Measurements from ENCODE around the gene THBS3.
"Not testable (repeated sequence)": the region's sequence is repeated elsewhere in the genome, so short reads cannot be mapped to it uniquely, and the experiment has no call there.

Gene THBS3

DNA sequence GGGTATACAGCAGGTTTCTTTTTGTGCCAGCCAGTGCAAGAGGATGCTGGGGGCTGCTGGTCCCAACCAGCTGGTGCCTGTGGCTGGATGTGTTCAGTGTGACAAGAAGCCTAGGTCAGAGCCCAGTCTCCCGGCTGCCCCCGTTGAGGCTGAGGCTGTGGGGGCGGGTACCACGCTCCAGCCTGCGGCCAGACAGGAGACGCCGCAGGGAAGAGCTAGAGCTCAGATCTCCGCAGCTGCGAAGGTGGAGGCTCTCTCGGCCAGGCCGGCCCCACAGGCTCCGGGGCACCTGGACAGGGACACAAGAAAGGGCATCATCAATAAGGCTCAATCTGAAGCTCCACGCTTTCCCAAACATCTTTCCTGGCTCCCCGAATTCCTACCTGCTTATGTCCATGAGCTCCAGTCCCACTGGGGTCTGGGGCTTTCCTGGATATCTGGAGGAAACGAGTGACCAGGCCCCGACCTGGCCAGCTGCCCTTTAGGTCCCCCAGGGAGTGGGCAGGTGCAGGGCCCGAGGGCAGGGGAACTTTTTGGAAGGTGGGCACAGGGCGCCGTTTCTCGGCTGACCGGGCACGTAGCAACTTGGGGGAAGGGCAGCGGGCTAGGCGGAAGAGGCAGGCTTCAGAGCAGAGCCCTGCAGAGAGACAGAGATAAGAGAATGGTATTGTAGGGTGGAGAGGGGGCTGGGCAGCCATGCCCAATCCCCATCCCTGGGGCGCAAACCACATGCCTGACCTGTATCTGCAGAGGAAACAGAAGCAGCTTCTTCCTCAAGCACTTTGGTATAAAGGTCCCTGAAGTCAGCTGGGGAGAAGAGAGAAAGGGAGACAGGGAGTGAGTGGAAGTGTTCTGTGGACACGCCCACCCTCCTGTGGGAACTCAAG, 40.2 kb upstream of the THBS3 start:
- Histone ChIP-seq H3K4me1 (ENCODE audit: insufficient read depth, low read length) (no peaks in the 10 kb centered on the region; the same call in 1 of the 2 replicates), H3K9ac (ENCODE audit: low read depth, low read length) (no peak overlapping the region), H3K9me3 (ENCODE audit: insufficient read depth, low read depth, low read length) (no peaks in the 10 kb centered on the region), H3K36me3 (ENCODE audit: insufficient read depth, low read depth, low read length) (peaks cover 15% of the 10 kb centered on the region; the same call in 1 of the 2 replicates), H3K4me3 (ENCODE audit: low read length) (no peak overlapping the region), H3K27ac (ENCODE audit: low read length) (no peak overlapping the region), H3K27me3 (ENCODE audit: insufficient read depth, low read length) (peaks cover 29% of the 10 kb centered on the region)

DNA sequence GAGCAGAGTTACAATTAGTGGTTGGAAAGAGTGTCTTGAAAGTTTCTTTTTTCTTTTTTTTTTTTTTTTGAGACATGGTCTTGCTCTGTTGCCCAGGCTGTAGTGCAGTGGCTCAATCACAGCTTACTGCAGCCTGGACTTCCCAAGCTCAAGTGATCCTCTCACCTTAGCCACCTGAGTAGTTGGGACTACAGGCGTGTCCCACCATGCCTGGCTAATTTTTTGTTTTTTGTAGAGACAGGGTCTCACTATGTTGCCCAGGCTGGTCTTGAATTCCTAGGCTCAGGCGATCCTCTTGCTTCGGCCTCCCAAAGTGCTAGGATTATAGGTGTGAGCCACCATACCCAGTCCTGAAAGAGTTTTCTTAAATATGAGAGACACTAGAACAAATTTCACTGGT, 39.1 kb upstream of the THBS3 start:
- not testable (repeated sequence) for H3K27ac ChIP-seq (ENCODE audit: low read length); H3K4me1 ChIP-seq (ENCODE audit: insufficient read depth, low read length); H3K4me3 ChIP-seq (ENCODE audit: low read length); H3K9ac ChIP-seq (ENCODE audit: low read depth, low read length); H3K9me3 ChIP-seq (ENCODE audit: insufficient read depth, low read depth, low read length)
- peaks cover 34% of the 10 kb centered on the region for H3K27me3 ChIP-seq (ENCODE audit: insufficient read depth, low read length)
- peaks cover 15% of the 10 kb centered on the region; the same call in 1 of the 2 replicates for H3K36me3 ChIP-seq (ENCODE audit: insufficient read depth, low read depth, low read length)

DNA sequence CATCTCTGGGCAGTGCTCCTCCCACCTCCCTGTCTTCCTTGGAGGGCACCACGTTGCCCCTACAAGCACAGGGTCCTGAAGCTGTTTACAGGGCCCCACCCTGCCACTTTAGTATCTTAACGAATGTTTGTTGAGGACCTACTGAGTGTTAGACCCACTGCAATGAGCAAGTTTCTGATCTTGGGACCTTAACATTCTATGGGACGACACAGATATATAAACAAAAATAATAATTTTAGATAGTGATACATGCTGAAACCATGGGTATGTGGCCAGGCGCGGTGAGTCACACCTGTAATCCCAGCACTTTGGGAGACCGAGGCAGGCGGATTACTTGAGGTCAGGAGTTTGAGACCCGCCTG, 37.4 kb upstream of the THBS3 start:
- Histone ChIP-seq H3K9ac (ENCODE audit: low read depth, low read length) (peak overlapping the region; percentile 77; the same call in 1 of the 2 replicates), H3K9me3 (ENCODE audit: insufficient read depth, low read depth, low read length) (no peaks in the 10 kb centered on the region), H3K27ac (ENCODE audit: low read length) (peak overlapping the region; percentile 26)

DNA sequence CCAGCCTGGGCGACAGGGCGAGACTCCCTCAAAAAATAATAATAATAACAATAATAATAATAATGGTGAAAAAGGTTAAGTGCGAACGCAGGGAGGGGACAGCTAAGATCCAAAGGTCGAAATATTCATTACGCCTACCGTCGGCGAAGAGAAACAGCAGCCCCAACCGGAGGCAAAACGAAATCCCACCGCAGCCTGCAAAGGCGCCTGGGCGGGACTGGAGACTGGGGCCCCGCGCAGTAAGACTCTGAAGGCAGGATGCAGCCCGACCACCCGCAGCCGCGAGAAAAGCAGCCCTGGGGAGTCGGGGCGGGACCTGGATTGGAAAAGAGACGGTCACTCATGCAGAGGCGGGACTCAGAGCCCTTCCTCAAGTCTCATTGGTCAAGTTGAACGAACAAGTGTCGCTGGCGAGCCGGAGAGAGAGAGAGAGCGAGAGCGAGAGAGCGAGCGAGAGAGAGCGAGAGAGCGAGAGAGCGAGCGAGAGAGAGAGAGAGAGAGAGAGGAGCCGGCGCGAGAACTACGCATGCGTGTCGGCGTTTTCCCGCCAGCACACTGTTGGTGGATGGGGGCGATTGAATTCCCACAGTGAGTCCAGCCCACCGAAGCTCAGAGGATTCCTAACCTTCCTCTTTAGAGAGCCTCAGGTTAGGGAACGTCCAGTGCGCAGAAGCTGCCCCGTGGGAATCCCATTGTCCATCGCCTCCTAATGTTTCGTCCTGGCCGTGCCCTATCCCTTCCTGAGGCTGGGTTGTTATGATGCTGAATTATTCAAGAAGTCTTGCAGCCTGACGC, 36.9 kb upstream of the THBS3 start:
- H3K27me3 ChIP-seq (ENCODE audit: insufficient read depth, low read length), result peaks cover 34% of the 10 kb centered on the region
- H3K4me1 ChIP-seq (ENCODE audit: insufficient read depth, low read length), result peaks cover 3% of the 10 kb centered on the region; the same call in 1 of the 2 replicates
- peak overlapping the region; percentile 26 for H3K27ac ChIP-seq (ENCODE audit: low read length)
- peak overlapping the region; percentile 62 for H3K4me3 ChIP-seq (ENCODE audit: low read length)
- H3K9me3 ChIP-seq (ENCODE audit: insufficient read depth, low read depth, low read length), result no peaks in the 10 kb centered on the region
- H3K9ac ChIP-seq (ENCODE audit: low read depth, low read length), result peak overlapping the region; percentile 77; the same call in 1 of the 2 replicates
- peaks cover 15% of the 10 kb centered on the region; the same call in 1 of the 2 replicates for H3K36me3 ChIP-seq (ENCODE audit: insufficient read depth, low read depth, low read length)

More for the DNA sequence above, 37.4 kb upstream of the THBS3 start:
- Histone ChIP-seq H3K4me1 (ENCODE audit: insufficient read depth, low read length) (peaks cover 3% of the 10 kb centered on the region; the same call in 1 of the 2 replicates), H3K4me3 (ENCODE audit: low read length) (peak overlapping the region; percentile 62), H3K36me3 (ENCODE audit: insufficient read depth, low read depth, low read length) (peaks cover 15% of the 10 kb centered on the region; the same call in 1 of the 2 replicates), H3K27me3 (ENCODE audit: insufficient read depth, low read length) (peaks cover 34% of the 10 kb centered on the region)

DNA sequence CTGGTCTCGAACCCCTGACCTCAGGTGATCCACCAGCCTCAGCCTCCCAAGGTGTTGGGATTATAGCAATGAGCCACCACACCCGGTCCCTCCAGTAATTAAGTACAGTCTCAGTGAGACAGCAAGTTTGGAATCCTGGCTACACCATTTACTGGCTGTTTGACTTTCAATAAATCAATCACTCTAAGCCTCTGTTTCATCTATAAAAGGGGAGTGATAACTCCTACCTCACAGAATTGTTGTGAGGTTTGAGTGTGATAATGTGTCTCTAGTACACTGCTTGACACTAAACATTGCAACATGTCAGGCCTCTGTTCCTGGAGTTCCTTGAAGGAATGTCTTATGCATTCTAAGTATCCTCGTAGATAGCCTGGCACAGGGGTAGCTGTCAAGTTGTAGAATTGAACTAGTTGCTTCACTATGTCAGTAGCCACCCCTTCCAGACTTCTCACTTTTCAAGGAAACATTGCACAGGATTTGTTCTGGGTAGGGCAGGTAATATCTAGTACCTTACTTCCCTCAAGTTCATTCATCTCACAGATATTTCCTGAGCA, 35.2 kb upstream of the THBS3 start:
- Histone ChIP-seq H3K27me3 (ENCODE audit: insufficient read depth, low read length) (peaks cover 34% of the 10 kb centered on the region), H3K27ac (ENCODE audit: low read length) (no peak overlapping the region), H3K4me3 (ENCODE audit: low read length) (peak overlapping the region; percentile 62), H3K36me3 (ENCODE audit: insufficient read depth, low read depth, low read length) (peaks cover 10% of the 10 kb centered on the region; the same call in 1 of the 2 replicates), H3K4me1 (ENCODE audit: insufficient read depth, low read length) (peaks cover 3% of the 10 kb centered on the region; the same call in 1 of the 2 replicates), H3K9ac (ENCODE audit: low read depth, low read length) (no peak overlapping the region), H3K9me3 (ENCODE audit: insufficient read depth, low read depth, low read length) (no peaks in the 10 kb centered on the region)

DNA sequence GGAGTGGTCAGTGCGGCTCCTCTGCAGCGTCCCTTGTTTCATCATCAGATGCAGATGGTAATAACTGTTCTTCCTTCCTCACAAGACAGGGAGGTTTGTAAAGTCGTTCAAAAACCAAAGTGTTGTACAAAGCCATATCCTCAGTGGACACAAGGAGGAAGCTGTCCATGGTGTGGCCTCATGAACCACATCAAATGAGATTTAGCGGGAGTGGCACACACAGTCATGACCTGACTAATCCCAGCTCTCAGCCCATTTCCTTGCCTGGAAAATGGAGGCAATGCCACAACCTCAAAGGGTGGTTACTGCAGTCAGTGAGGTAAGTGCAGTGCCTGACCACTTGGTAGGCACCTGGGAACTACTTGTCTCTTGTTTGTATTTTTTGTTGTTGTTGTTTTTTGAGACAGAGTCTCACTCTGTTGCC, 34.2 kb upstream of the THBS3 start:
- H3K36me3 ChIP-seq (ENCODE audit: insufficient read depth, low read depth, low read length), result 0 out of 2 replicates have a peak, but pooled peaks cover 3% of the 10 kb centered on the region
- peaks cover 29% of the 10 kb centered on the region for H3K27me3 ChIP-seq (ENCODE audit: insufficient read depth, low read length)
- peaks cover 3% of the 10 kb centered on the region; the same call in 1 of the 2 replicates for H3K4me1 ChIP-seq (ENCODE audit: insufficient read depth, low read length)
- H3K9me3 ChIP-seq (ENCODE audit: insufficient read depth, low read depth, low read length), result no peaks in the 10 kb centered on the region
- H3K9ac ChIP-seq (ENCODE audit: low read depth, low read length), result no peak overlapping the region
- H3K4me3 ChIP-seq (ENCODE audit: low read length), result no peak overlapping the region
- H3K27ac ChIP-seq (ENCODE audit: low read length), result no peak overlapping the region

DNA sequence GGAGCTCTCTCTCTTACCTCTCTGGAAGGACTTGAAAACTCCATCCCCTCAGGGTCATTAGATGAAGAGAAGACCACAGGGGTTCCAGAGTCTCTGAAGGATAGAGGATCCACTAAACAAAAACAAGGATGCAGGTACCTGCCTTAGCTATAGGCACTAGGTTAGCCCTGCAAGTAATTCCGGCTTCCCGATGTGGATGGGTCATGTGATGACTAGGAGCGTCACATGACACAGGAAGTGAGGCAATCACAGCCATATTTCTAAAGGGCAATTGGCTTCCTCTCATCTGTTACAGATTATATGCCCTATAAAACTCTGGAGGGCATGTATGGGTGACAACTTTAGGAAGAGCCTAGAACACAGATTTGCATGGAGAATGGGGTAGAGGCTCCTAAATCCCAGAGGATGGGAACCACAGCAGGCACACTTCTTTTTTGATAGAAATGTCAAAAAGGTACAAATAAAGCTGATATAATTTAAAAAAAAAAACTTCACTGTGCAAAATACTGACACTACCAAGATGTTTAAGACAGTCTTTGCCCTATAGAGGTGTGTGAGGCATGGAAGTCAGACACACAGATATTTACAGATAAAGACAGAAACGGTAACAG, 33.5 kb upstream of the THBS3 start:
- peak overlapping the region; percentile 59 for H3K4me3 ChIP-seq (ENCODE audit: low read length)
- peaks cover 22% of the 10 kb centered on the region for H3K27me3 ChIP-seq (ENCODE audit: insufficient read depth, low read length)
- H3K36me3 ChIP-seq (ENCODE audit: insufficient read depth, low read depth, low read length), result 0 out of 2 replicates have a peak, but pooled peaks cover 4% of the 10 kb centered on the region
- no peak overlapping the region for H3K27ac ChIP-seq (ENCODE audit: low read length)
- H3K9ac ChIP-seq (ENCODE audit: low read depth, low read length), result peak overlapping the region; percentile 52; the same call in 1 of the 2 replicates
- H3K4me1 ChIP-seq (ENCODE audit: insufficient read depth, low read length), result peaks cover 3% of the 10 kb centered on the region; the same call in 1 of the 2 replicates
- H3K9me3 ChIP-seq (ENCODE audit: insufficient read depth, low read depth, low read length), result no peaks in the 10 kb centered on the region

DNA sequence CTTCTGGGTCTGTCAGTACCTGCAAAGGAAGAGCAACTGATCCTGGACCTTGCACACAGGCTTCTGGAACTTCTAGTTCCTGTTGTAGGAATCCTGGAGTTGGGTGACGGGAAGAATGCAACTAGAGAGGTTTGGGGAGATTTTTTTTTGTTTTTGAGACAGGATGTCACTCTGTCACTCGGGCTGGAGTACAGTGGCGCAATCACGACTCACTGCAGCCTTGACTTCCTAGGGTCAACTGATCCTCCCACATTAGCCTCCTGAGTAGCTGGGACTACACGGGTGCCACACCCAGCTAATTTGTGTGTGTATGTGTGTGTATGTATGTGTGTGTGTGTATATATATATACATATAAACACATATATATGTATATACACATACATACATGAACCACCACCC, 28.8 kb upstream of the THBS3 start:
- H3K27me3 ChIP-seq (ENCODE audit: insufficient read depth, low read length), result no peaks in the 10 kb centered on the region
- no peak overlapping the region for H3K27ac ChIP-seq (ENCODE audit: low read length)
- no peak overlapping the region for H3K9ac ChIP-seq (ENCODE audit: low read depth, low read length)
- 0 out of 2 replicates have a peak, but pooled peaks cover 4% of the 10 kb centered on the region for H3K36me3 ChIP-seq (ENCODE audit: insufficient read depth, low read depth, low read length)
- no peaks in the 10 kb centered on the region for H3K9me3 ChIP-seq (ENCODE audit: insufficient read depth, low read depth, low read length)
- peaks cover 3% of the 10 kb centered on the region; the same call in 1 of the 2 replicates for H3K4me1 ChIP-seq (ENCODE audit: insufficient read depth, low read length)
- H3K4me3 ChIP-seq (ENCODE audit: low read length), result no peak overlapping the region

DNA sequence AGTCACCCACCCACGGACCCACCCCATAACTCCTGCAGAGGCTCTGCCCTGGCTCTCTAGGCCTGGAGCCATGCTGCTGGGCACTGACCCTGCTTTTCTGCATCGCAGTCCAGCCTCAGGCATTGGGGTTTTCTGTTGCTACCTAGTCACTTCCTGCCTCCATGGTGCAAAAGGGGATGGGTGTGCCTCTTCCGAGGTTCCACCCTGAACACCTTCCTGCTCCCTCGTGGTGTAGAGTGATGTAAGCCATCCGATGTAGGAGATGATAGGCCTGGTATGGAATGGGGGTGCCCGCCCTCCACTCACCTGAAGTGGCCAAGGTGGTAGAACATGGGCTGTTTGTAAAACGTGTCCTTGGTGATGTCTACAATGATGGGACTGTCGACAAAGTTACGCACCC, 27.7 kb upstream of the THBS3 start:
- H3K27me3 ChIP-seq (ENCODE audit: insufficient read depth, low read length); H3K9ac ChIP-seq (ENCODE audit: low read depth, low read length); H3K4me1 ChIP-seq (ENCODE audit: insufficient read depth, low read length); H3K4me3 ChIP-seq (ENCODE audit: low read length); H3K9me3 ChIP-seq (ENCODE audit: insufficient read depth, low read depth, low read length); H3K27ac ChIP-seq (ENCODE audit: low read length); H3K36me3 ChIP-seq (ENCODE audit: insufficient read depth, low read depth, low read length): not testable (repeated sequence)

DNA sequence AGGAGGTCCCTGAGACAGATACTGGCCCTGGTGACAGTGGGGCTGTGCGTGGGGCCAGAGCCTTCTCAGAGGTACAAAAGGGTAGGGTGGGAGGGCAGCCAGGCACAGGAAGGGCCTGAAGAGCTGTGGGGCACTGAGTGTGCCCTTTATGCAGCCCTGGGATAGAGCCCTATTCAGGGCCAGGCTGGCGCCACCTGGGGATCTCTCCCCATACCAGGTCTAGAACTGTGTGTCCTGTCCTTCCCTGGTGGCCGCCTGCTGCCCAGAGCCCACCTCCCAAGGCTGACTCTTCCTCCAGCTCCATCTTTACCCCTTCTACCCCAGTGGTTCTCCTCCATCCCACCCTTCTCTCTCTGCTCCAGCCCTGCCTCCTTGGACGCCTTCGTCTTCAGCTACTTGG, 25.8 kb upstream of the THBS3 start:
- H3K36me3 ChIP-seq (ENCODE audit: insufficient read depth, low read depth, low read length), result not testable (repeated sequence)

More for the DNA sequence above, 25.8 kb upstream of the THBS3 start:
- not testable (repeated sequence) for H3K27ac ChIP-seq (ENCODE audit: low read length); H3K4me3 ChIP-seq (ENCODE audit: low read length); H3K9ac ChIP-seq (ENCODE audit: low read depth, low read length); H3K4me1 ChIP-seq (ENCODE audit: insufficient read depth, low read length); H3K27me3 ChIP-seq (ENCODE audit: insufficient read depth, low read length); H3K9me3 ChIP-seq (ENCODE audit: insufficient read depth, low read depth, low read length)

Measured in iPS-20b (cell line).